GM18499 (cell line): ENCODE measurements around the gene MEG3.

ENCODE experiments used
- ATAC-seq: cut with Tn5 transposase; IDR thresholded peaks from one replicate; pipeline ENCODE4 v1.9.1; 2021; ENCODE audit warnings: moderate number of reproducible peaks; ENCODE audit not compliant: insufficient read depth, unreplicated experiment

The MEG3 gene

GRCh38 chr14:100860556-100861187, 34.8 kb downstream of the MEG3 start:
- ATAC-seq, result no peak

- no peak for ATAC-seq
Observed at GRCh38 chr14:100861188-100861936, 35.4 kb downstream of the MEG3 start.

GRCh38 chr14:100861937-100862247, 36.0 kb downstream of the MEG3 start:
- ATAC-seq, result no peak

- ATAC-seq, result no peak
Observed at GRCh38 chr14:100862277-100862676, 36.4 kb downstream of the MEG3 start.

- ATAC-seq, result no peak
Observed at GRCh38 chr14:100862793-100863192, 36.9 kb downstream of the MEG3 start.

- no peak for ATAC-seq
Observed at GRCh38 chr14:100864206-100864605, 38.3 kb downstream of the MEG3 start.

GRCh38 chr14:100864960-100865681, 39.2 kb downstream of the MEG3 start:
- no peak for ATAC-seq

GRCh38 chr14:100865682-100866591, 40.0 kb downstream of the MEG3 start:
- no peak for ATAC-seq

GRCh38 chr14:100866666-100867630, 41.0 kb downstream of the MEG3 start:
- ATAC-seq, result no peak

GRCh38 chr14:100867631-100868315, 41.9 kb downstream of the MEG3 start:
- ATAC-seq, result no peak

GRCh38 chr14:100868621-100869370, 42.9 kb downstream of the MEG3 start:
- ATAC-seq, result no peak

GRCh38 chr14:100871234-100872186, 45.6 kb downstream of the MEG3 start:
- ATAC-seq, result no peak

GRCh38 chr14:100872259-100873095, 46.6 kb downstream of the MEG3 start:
- no peak for ATAC-seq

GRCh38 chr14:100873096-100873482, 47.2 kb downstream of the MEG3 start:
- no peak for ATAC-seq

- ATAC-seq, result no peak
Observed at GRCh38 chr14:100874051-100874410, 48.1 kb downstream of the MEG3 start.

GRCh38 chr14:100874411-100875091, 48.6 kb downstream of the MEG3 start:
- no peak for ATAC-seq
